Mesothelial cell of epicardium (in vitro differentiated cells): ENCODE measurements around the gene PLXDC2. TPM values are rescaled to one million over a fixed set of nuclear protein-coding genes. Genes with fewer than 3 reads are reported as not detected.

Experiments used
- DNase-seq, 2 experiments: peaks; one replicate each; pipeline ENCODE4 v3.0.0; 2021; ENCODE audit warnings: low spot score in 2 of 2; ENCODE audit not compliant: unreplicated experiment in 2 of 2
- H3K27ac Mint-ChIP-seq: 2 replicates; pipeline ENCODE4 v1.8.0; 2021; ENCODE audit warnings: mixed read lengths
- H3K27me3 Mint-ChIP-seq: 2 replicates; pipeline ENCODE4 v1.8.0; 2021; ENCODE audit warnings: low read depth, mixed read lengths
- H3K36me3 Mint-ChIP-seq: 2 replicates; pipeline ENCODE4 v1.8.0; 2021; ENCODE audit warnings: mixed read lengths
- H3K4me1 Mint-ChIP-seq: 2 replicates; pipeline ENCODE4 v1.8.0; 2021; ENCODE audit warnings: mixed read lengths
- H3K4me3 Mint-ChIP-seq: 2 replicates; pipeline ENCODE4 v1.8.0; 2021; ENCODE audit warnings: mild to moderate bottlenecking, moderate library complexity, mixed read lengths
- H3K9me3 Mint-ChIP-seq: 2 replicates; pipeline ENCODE4 v1.8.0; 2021; ENCODE audit warnings: mixed read lengths
- CTCF ChIP-seq: fragments of 200-600 bp; sonication (generic); IDR thresholded peaks from one replicate; pipeline ENCODE4 v1.5.0; 2021; ENCODE audit warnings: antibody characterized with exemption; ENCODE audit not compliant: unreplicated experiment
- total RNA-seq: library from RNA; stranded (reverse); gene quantifications from 3 replicates; pipeline ENCODE4 v1.2.1, GENCODE V29; 2021

Gene PLXDC2
- total RNA-seq, 1 donor from 2014 or later, result 60.0 TPM

- Mint-ChIP-seq H3K36me3 (peaks cover 34% of the 10 kb centered on the region), H3K27ac (no peak overlapping the region), H3K4me1 (peaks cover 24% of the 10 kb centered on the region), H3K27me3 (no peaks in the 10 kb centered on the region), H3K4me3 (no peak overlapping the region), H3K9me3 (peaks cover 37% of the 10 kb centered on the region)
- no peak for DNase-seq
- no peak for TF ChIP-seq CTCF
Measured at GRCh38 chr10:20265146-20265545, 448.9 kb downstream of the PLXDC2 start.

- Mint-ChIP-seq H3K27me3 (no peaks in the 10 kb centered on the region), H3K9me3 (peaks cover 19% of the 10 kb centered on the region), H3K27ac (peak overlapping the region; percentile 37), H3K4me3 (no peak overlapping the region), H3K4me1 (peaks cover 41% of the 10 kb centered on the region), H3K36me3 (peaks cover 14% of the 10 kb centered on the region)
- no peak for TF ChIP-seq CTCF
- no peak for DNase-seq
Measured at GRCh38 chr10:20267734-20268133, 451.5 kb downstream of the PLXDC2 start.

- Mint-ChIP-seq H3K27ac (peak overlapping the region; percentile 31), H3K4me1 (peaks cover 51% of the 10 kb centered on the region), H3K9me3 (no peaks in the 10 kb centered on the region), H3K27me3 (no peaks in the 10 kb centered on the region), H3K36me3 (peaks cover 3% of the 10 kb centered on the region), H3K4me3 (no peak overlapping the region)
- no peak for TF ChIP-seq CTCF
- no peak for DNase-seq
Measured at GRCh38 chr10:20271490-20271889, 455.3 kb downstream of the PLXDC2 start.

- TF ChIP-seq CTCF, result no peak
- no peak overlapping the region for H3K4me3 Mint-ChIP-seq
- no peak overlapping the region for H3K27ac Mint-ChIP-seq
- H3K9me3 Mint-ChIP-seq, result no peaks in the 10 kb centered on the region
- DNase-seq, result no peak
- peaks cover 47% of the 10 kb centered on the region for H3K4me1 Mint-ChIP-seq
- peaks cover 3% of the 10 kb centered on the region for H3K36me3 Mint-ChIP-seq
- H3K27me3 Mint-ChIP-seq, result no peaks in the 10 kb centered on the region
Measured at GRCh38 chr10:20272608-20273007, 456.4 kb downstream of the PLXDC2 start.

- H3K4me3 Mint-ChIP-seq, result no peak overlapping the region
- no peak overlapping the region for H3K27ac Mint-ChIP-seq
- peaks cover 5% of the 10 kb centered on the region for H3K36me3 Mint-ChIP-seq
- H3K4me1 Mint-ChIP-seq, result peaks cover 34% of the 10 kb centered on the region
- no peak for DNase-seq
- H3K27me3 Mint-ChIP-seq, result no peaks in the 10 kb centered on the region
- H3K9me3 Mint-ChIP-seq, result no peaks in the 10 kb centered on the region
- no peak for TF ChIP-seq CTCF
Measured at GRCh38 chr10:20274571-20274970, 458.3 kb downstream of the PLXDC2 start.
